Testis (tissue), 3 donors: ENCODE data around the gene GID4. TPM values are rescaled to one million over a fixed set of nuclear protein-coding genes. Genes with fewer than 3 reads are reported as not detected.
A peak's percentile ranks its signal among the peaks of the same experiment; 100 is the strongest.

ENCODE experiments used
- DNase-seq: peaks from one replicate; pipeline ENCODE4 v3.0.0-alpha.2; 2019
- H3K27ac ChIP-seq, 2 donors: fragments of 200-600 bp; sonication (generic); one replicate each; pipeline ENCODE4 v1.5.1; 2019
- H3K27me3 ChIP-seq: fragments of 200-600 bp; sonication (generic); one replicate; pipeline ENCODE4 v1.5.1; 2019
- H3K36me3 ChIP-seq: fragments of 200-600 bp; sonication (generic); one replicate; pipeline ENCODE4 v1.5.1; 2017; ENCODE audit warnings: low read depth; ENCODE audit errors: missing control alignments
- H3K4me1 ChIP-seq: fragments of 200-600 bp; sonication (generic); one replicate; pipeline ENCODE4 v1.5.1; 2019
- H3K4me3 ChIP-seq, 2 donors: fragments of 200-600 bp; sonication (generic); one replicate each; pipeline ENCODE4 v1.5.1; 2017 to 2019
- H3K9me3 ChIP-seq: fragments of 200-600 bp; sonication (generic); one replicate; pipeline ENCODE4 v1.5.1; 2017
- CTCF ChIP-seq, 3 experiments: fragments of 450-650 bp in 2 of 3; fragments of 200-600 bp in 1 of 3; sonication (generic) in 1 of 3; IDR thresholded peaks; one replicate each; pipeline ENCODE4 v1.5.1; 2016 to 2019; ENCODE audit warnings: antibody characterized with exemption in 3 of 3, mild to moderate bottlenecking in 2 of 3, moderate library complexity in 1 of 3
- POLR2A ChIP-seq: fragments of 450-650 bp; IDR thresholded peaks from one replicate; pipeline ENCODE4 v1.6.1; 2017; ENCODE audit warnings: antibody characterized with exemption, mild to moderate bottlenecking, moderate library complexity
- WGBS, 2 donors: methylation state at CpG; one replicate each; pipeline ENCODE4 v1.1.5; 2018; 5-methylcytosine and 5-hydroxymethylcytosine counted together
- intact Hi-C: fragments of 100-400 bp; cut with DNase I; formaldehyde crosslinking; loops from one replicate; pipeline ENCODE4 v1.15.1; 2023; ENCODE audit warnings: low total_unique reads
- polyA plus RNA-seq: library from polyadenylated mRNA; stranded (reverse); fragments of 350-450 nt; fragmentation: Illumina TruSeq; extraction: RNeasy Lipid Tissue Mini Kit (QIAGEN cat#74804); gene quantifications from one replicate; pipeline ENCODE4 v1.2.3, GENCODE V29; 2014; ENCODE audit warnings: low read depth, low replicate concordance; ENCODE audit not compliant: insufficient read depth
- total RNA-seq, 2 donors: library from RNA; depleted of rRNA; stranded (reverse); fragments of >200 nt; gene quantifications; one replicate each; pipeline ENCODE4 v1.2.3, GENCODE V29; 2016

GID4 gene
- total and polyA plus RNA-seq, 3 donors from 2014 or later, result 28.6 to 88.3 (median 36.1) TPM

- DNase-seq, result no peak
- H3K27me3 ChIP-seq, result no peaks in the 10 kb centered on the region
- H3K4me1 ChIP-seq, result peaks cover 12% of the 10 kb centered on the region
- H3K9me3 ChIP-seq, result no peaks in the 10 kb centered on the region
- intact Hi-C loops, result no loop called here
- H3K4me3 ChIP-seq, result no peak overlapping the region
- WGBS, 2 donors, result 95 to 98% methylated on average over 6 of the region's 6 CpGs
- H3K27ac ChIP-seq, result no peak overlapping the region
- TF ChIP-seq CTCF (IDR thresholded peaks at IDR 0.05), result no peak
- TF ChIP-seq POLR2A, result no peak
- no peaks in the 10 kb centered on the region for H3K36me3 ChIP-seq
Measured at GRCh38 chr17:18014006-18014405, 25.2 kb upstream of the GID4 start.

- Histone ChIP-seq H3K27me3 (no peaks in the 10 kb centered on the region), H3K9me3 (no peaks in the 10 kb centered on the region), H3K36me3 (no peaks in the 10 kb centered on the region), H3K27ac (no peak overlapping the region), H3K4me3 (no peak overlapping the region), H3K4me1 (peaks cover 22% of the 10 kb centered on the region)
- whole genome bisulfite sequencing, 2 donors, result 94 to 95% methylated on average over 4 to 5 of the region's 5 CpGs
- DNase-seq, result no peak
- intact Hi-C loops, result no loop called here
- TF ChIP-seq CTCF (IDR thresholded peaks at IDR 0.05) (no peak), POLR2A (no peak)
Measured at GRCh38 chr17:18015593-18015992, 23.6 kb upstream of the GID4 start.

GRCh38 chr17:18016426-18016825 is 22.8 kb upstream of the GID4 start:
- Histone ChIP-seq H3K27ac (no peak overlapping the region), H3K27me3 (no peaks in the 10 kb centered on the region), H3K9me3 (no peaks in the 10 kb centered on the region), H3K4me3 (no peak overlapping the region), H3K36me3 (no peaks in the 10 kb centered on the region), H3K4me1 (peaks cover 22% of the 10 kb centered on the region)
- intact Hi-C loops, result no loop called here
- no peak for DNase-seq
- 95 to 96% methylated on average over 12 of the region's 12 CpGs for WGBS, 2 donors
- TF ChIP-seq CTCF (IDR thresholded peaks at IDR 0.05) (no peak), POLR2A (no peak)

- TF ChIP-seq CTCF (IDR thresholded peaks at IDR 0.05) (no peak), POLR2A (no peak)
- H3K9me3 ChIP-seq, result no peaks in the 10 kb centered on the region
- no peaks in the 10 kb centered on the region for H3K27me3 ChIP-seq
- no peak for DNase-seq
- peak overlapping the region in 1 of 2 donors; percentile 50 for H3K27ac ChIP-seq
- intact Hi-C loops, result no loop called here
- H3K4me3 ChIP-seq, result no peak overlapping the region
- H3K36me3 ChIP-seq, result no peaks in the 10 kb centered on the region
- H3K4me1 ChIP-seq, result peaks cover 22% of the 10 kb centered on the region
- 38 to 67% methylated on average over 3 of the region's 3 CpGs for WGBS, 2 donors
Measured at GRCh38 chr17:18017958-18018357, 21.2 kb upstream of the GID4 start.

- TF ChIP-seq CTCF (IDR thresholded peaks at IDR 0.05) (no peak), POLR2A (no peak)
- H3K27ac ChIP-seq, result peak overlapping the region in 1 of 2 donors; percentile 50
- H3K9me3 ChIP-seq, result no peaks in the 10 kb centered on the region
- intact Hi-C loops, result no loop called here
- no peak overlapping the region for H3K4me3 ChIP-seq
- no peaks in the 10 kb centered on the region for H3K27me3 ChIP-seq
- H3K4me1 ChIP-seq, result peaks cover 22% of the 10 kb centered on the region
- no peak for DNase-seq
- WGBS, 2 donors, result 93 to 95% methylated on average over 8 to 15 of the region's 15 CpGs
- H3K36me3 ChIP-seq, result no peaks in the 10 kb centered on the region
Measured at GRCh38 chr17:18018411-18018921, 20.7 kb upstream of the GID4 start.
